Endodermal cell (in vitro differentiated cells): ENCODE data around the gene RAPGEF4. TPM values are rescaled to one million over a fixed set of nuclear protein-coding genes. Genes with fewer than 3 reads are reported as not detected.

Experiments
- DNase-seq: peaks from one replicate; pipeline ENCODE4 v3.0.0-alpha.2; 2017
- H3K27ac ChIP-seq: 2 replicates; pipeline ENCODE4 v1.5.1; 2013; ENCODE audit warnings: mild to moderate bottlenecking, low read depth, low read length, moderate library complexity
- H3K27me3 ChIP-seq: 2 replicates; pipeline ENCODE4 v1.6.1; 2013; ENCODE audit warnings: mild to moderate bottlenecking, low read length, moderate library complexity; ENCODE audit not compliant: insufficient read depth, control insufficient read depth, poor library complexity, severe bottlenecking
- H3K36me3 ChIP-seq: 2 replicates; pipeline ENCODE4 v1.7.0; 2013; ENCODE audit warnings: mild to moderate bottlenecking, low read length, moderate library complexity; ENCODE audit not compliant: control insufficient read depth, insufficient read depth
- H3K4me1 ChIP-seq: one replicate; pipeline ENCODE4 v1.7.0; 2013; ENCODE audit warnings: low read length; ENCODE audit not compliant: control insufficient read depth, insufficient read depth
- H3K4me3 ChIP-seq: 2 replicates; pipeline ENCODE4 v1.5.1; 2013; ENCODE audit warnings: mild to moderate bottlenecking, low read length, moderate library complexity
- H3K9ac ChIP-seq: 2 replicates; pipeline ENCODE4 v1.6.1; 2013; ENCODE audit warnings: mild to moderate bottlenecking, low read length, moderate library complexity; ENCODE audit not compliant: poor library complexity, severe bottlenecking; ENCODE audit errors: extremely low read depth
- H3K9me3 ChIP-seq: 2 replicates; pipeline ENCODE4 v1.6.1; 2013; ENCODE audit warnings: mild to moderate bottlenecking, low read length, moderate library complexity; ENCODE audit not compliant: control insufficient read depth
- H3K27ac Mint-ChIP-seq: 2 replicates; pipeline ENCODE4 v1.8.0; 2020; ENCODE audit warnings: mixed read lengths
- H3K27me3 Mint-ChIP-seq: 2 replicates; pipeline ENCODE4 v1.8.0; 2021; ENCODE audit warnings: mild to moderate bottlenecking, mixed read lengths; ENCODE audit not compliant: insufficient read depth
- H3K36me3 Mint-ChIP-seq: 2 replicates; pipeline ENCODE4 v1.8.0; 2020; ENCODE audit warnings: low read depth, mixed read lengths
- H3K4me1 Mint-ChIP-seq: 2 replicates; pipeline ENCODE4 v1.8.0; 2020; ENCODE audit warnings: mixed read lengths
- H3K4me3 Mint-ChIP-seq: 2 replicates; pipeline ENCODE4 v1.8.0; 2020; ENCODE audit warnings: mild to moderate bottlenecking, moderate library complexity, mixed read lengths
- H3K9me3 Mint-ChIP-seq: 2 replicates; pipeline ENCODE4 v1.8.0; 2020; ENCODE audit warnings: mild to moderate bottlenecking, mixed read lengths
- WGBS, 2 experiments: methylation state at CpG; one replicate each; pipeline versions ENCODE4 v1.1.5 to v1.1.7; 2013; ENCODE audit warnings: missing lambda C conversion rate in 2 of 2, mixed read lengths in 1 of 2; ENCODE audit not compliant: insufficient coverage in 1 of 2, insufficient read length in 1 of 2; 5-methylcytosine and 5-hydroxymethylcytosine counted together
- total RNA-seq, 2 donors: library from RNA; stranded (reverse); fragmentation: NEBNext Ultra II Directional in 1 of 2; extraction: Animal tissue kit (Norgen Biotek cat#: 25700) in 1 of 2; gene quantifications; 2 replicates in 1 of 2; 3 replicates in 1 of 2; pipeline ENCODE4 v1.2.1, GENCODE V29; 2021
- TF ChIP-seq, protein P1 (sequence below): fragments of 200-600 bp; sonication (generic); conservative IDR thresholded peaks from 2 replicates; pipeline ENCODE4 v1.5.0; 2021; ENCODE audit warnings: antibody characterized with exemption, mild to moderate bottlenecking

Gene RAPGEF4
- total RNA-seq, 2 donors from 2014 or later: 0.77 to 0.88 TPM

DNA sequence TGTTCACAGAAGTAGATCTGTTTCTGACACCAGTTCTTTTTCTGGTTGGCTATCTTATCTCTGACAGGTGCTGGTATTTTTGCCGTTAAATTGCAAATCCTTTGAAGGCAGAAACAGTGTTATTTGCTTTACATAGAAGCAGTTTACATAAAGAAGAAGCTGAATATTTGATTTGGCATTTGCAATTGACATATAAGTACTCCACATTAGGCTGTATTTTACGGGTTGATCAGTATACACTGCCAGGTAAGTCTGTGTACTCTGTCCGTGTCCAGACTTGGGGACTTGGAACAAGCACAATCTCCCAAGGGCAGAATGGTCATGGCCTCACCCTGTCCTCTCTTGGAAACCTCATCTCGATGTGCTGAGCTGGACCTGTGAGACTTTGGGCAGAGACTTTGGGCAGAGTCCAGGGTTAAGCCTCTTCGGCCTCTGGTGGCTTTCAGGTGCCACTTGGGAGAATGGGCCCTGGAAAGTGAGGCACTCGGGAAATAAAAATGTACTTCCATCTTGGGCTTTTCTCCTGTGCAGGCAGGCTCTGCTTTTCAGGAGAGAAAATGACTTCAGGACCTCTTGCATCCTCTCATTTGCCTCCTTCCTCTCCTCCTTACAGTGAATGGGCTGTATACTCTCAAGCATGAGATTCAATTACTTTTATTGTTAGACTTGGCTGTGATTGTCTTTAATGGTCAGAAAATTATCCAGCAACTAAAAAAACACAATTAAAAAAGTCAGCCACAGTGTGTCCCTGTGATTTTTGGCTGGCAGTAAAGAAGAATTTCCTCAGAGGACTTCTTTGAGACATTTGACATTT, 108.5 kb downstream of the RAPGEF4 start:
- Histone ChIP-seq H3K9ac (no peak overlapping the region), H3K27me3 (no peaks in the 10 kb centered on the region), H3K36me3 (no peaks in the 10 kb centered on the region), H3K4me1 (peaks cover 6% of the 10 kb centered on the region), H3K9me3 (no peaks in the 10 kb centered on the region), H3K27ac (no peak overlapping the region), H3K4me3 (no peak overlapping the region)
- 90 to 98% methylated on average over 6 of the region's 6 CpGs for WGBS, 2 experiments
- peaks cover 16% of the 10 kb centered on the region for H3K4me1 Mint-ChIP-seq
- TF ChIP-seq, protein P1, sequence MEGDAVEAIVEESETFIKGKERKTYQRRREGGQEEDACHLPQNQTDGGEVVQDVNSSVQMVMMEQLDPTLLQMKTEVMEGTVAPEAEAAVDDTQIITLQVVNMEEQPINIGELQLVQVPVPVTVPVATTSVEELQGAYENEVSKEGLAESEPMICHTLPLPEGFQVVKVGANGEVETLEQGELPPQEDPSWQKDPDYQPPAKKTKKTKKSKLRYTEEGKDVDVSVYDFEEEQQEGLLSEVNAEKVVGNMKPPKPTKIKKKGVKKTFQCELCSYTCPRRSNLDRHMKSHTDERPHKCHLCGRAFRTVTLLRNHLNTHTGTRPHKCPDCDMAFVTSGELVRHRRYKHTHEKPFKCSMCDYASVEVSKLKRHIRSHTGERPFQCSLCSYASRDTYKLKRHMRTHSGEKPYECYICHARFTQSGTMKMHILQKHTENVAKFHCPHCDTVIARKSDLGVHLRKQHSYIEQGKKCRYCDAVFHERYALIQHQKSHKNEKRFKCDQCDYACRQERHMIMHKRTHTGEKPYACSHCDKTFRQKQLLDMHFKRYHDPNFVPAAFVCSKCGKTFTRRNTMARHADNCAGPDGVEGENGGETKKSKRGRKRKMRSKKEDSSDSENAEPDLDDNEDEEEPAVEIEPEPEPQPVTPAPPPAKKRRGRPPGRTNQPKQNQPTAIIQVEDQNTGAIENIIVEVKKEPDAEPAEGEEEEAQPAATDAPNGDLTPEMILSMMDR: no peak
- no peak overlapping the region for H3K4me3 Mint-ChIP-seq
- H3K9me3 Mint-ChIP-seq: no peaks in the 10 kb centered on the region
- no peaks in the 10 kb centered on the region for H3K27me3 Mint-ChIP-seq
- DNase-seq: no peak
- no peaks in the 10 kb centered on the region for H3K36me3 Mint-ChIP-seq
- H3K27ac Mint-ChIP-seq: no peak overlapping the region

DNA sequence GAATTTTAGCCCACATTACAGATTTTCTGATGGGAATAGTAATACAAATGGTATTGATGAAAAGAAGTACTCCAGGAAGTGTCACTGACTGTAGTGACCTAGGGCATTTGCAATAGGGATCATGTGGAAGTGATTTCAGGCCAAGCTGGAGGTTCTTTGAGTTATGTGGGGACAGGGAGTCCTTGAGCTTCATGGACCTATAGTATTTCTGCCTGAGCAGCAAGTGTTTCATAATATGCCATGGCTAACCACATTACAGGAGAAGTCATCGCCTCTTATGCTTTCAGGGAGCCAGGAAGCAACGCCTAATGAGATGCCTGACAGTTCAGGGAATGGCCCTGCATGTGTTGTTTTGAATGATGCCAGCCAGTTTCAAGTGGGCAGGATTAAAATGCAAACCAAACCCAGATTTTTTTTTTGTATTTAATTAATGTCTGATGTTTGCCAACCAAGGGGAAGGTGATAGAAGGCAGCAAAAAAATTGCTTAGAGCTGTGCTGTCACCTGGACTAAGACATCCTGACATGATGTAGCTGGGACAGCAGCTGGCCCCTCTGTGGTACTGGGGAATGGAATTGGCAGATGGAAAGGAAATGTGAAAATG, 109.5 kb downstream of the RAPGEF4 start:
- Mint-ChIP-seq H3K4me1 (peaks cover 16% of the 10 kb centered on the region), H3K27ac (no peak overlapping the region), H3K36me3 (no peaks in the 10 kb centered on the region), H3K4me3 (no peak overlapping the region), H3K9me3 (no peaks in the 10 kb centered on the region), H3K27me3 (no peaks in the 10 kb centered on the region)
- Histone ChIP-seq H3K9ac (no peak overlapping the region), H3K4me3 (no peak overlapping the region), H3K9me3 (no peaks in the 10 kb centered on the region), H3K4me1 (peaks cover 6% of the 10 kb centered on the region), H3K36me3 (no peaks in the 10 kb centered on the region), H3K27me3 (no peaks in the 10 kb centered on the region), H3K27ac (no peak overlapping the region)
- TF ChIP-seq, protein P1: no peak
- whole genome bisulfite sequencing, 2 experiments: 79 to 91% methylated on average over 2 of the region's 2 CpGs
- DNase-seq: no peak

DNA sequence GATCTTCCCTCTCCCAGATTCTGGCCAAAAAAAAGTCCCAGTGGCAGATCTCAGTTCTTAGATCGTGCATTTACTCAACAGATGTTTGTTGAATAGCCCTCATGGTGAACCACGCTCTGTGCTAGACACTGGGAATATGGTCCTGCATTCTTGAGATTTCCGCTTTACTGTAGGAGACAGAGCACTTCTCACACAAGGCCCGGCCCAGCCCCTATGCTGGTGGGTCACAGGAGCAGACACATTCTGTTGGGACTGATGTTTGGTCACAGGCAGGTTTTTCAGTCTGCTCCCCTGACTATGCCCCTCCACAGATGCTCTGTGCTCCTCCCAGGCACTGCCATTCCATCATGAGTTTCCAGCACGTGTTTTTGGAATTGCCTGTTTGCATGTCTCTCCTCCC, 110.9 kb downstream of the RAPGEF4 start:
- Histone ChIP-seq H3K36me3 (no peaks in the 10 kb centered on the region), H3K27me3 (no peaks in the 10 kb centered on the region), H3K9ac (no peak overlapping the region), H3K9me3 (peaks cover 8% of the 10 kb centered on the region), H3K4me3 (no peak overlapping the region), H3K4me1 (peaks cover 6% of the 10 kb centered on the region), H3K27ac (no peak overlapping the region)
- Mint-ChIP-seq H3K9me3 (peaks cover 10% of the 10 kb centered on the region), H3K4me3 (no peak overlapping the region), H3K27me3 (no peaks in the 10 kb centered on the region), H3K27ac (no peak overlapping the region), H3K4me1 (peaks cover 16% of the 10 kb centered on the region), H3K36me3 (no peaks in the 10 kb centered on the region)
- TF ChIP-seq, protein P1: no peak
- 90 to 98% methylated on average over 4 to 5 of the region's 5 CpGs for WGBS, 2 experiments
- DNase-seq: no peak
